ENCODE measurements around the gene CGREF1. TPM values are rescaled to one million over a fixed set of nuclear protein-coding genes. Genes with fewer than 3 reads are reported as not detected.

The CGREF1 gene
- total RNA-seq, 4 donors from 2014 or later = 0.50 to 1.4 (median 0.92) TPM; not detected in 1

GRCh38 chr2:27074738-27075565 lies 44.0 kb downstream of the CGREF1 start:
- Histone ChIP-seq H3K27me3 (no peaks in the 10 kb centered on the region), H3K4me1 (peaks cover 57 to 89% (median 88%) of the 10 kb centered on the region in 4 donors), H3K4me3 (no peak overlapping the region), H3K36me3 (peaks cover 0 to 6% (median under 1%) of the 10 kb centered on the region in 4 donors), H3K27ac (replicated peaks in 1 of 4) (peak overlapping the region; percentile 98 to 99 (median 98)), H3K9me3 (no peaks in the 10 kb centered on the region)
- TF ChIP-seq POLR2A (IDR thresholded peaks at IDR 0.05; ENCODE audit: low read depth) = no peak
- TF ChIP-seq POLR2AphosphoS5 (IDR thresholded peaks at IDR 0.05) = no peak
- no peak for TF ChIP-seq EP300 (IDR thresholded peaks at IDR 0.05)
- TF ChIP-seq CTCF (IDR thresholded peaks at IDR 0.05) = no peak
- WGBS = 42% methylated on average over 4 of the region's 4 CpGs
- no peak for DNase-seq (ENCODE audit: extremely low spot score)
- intact Hi-C loops (cut with DNase I) = no loop called here

DNA sequence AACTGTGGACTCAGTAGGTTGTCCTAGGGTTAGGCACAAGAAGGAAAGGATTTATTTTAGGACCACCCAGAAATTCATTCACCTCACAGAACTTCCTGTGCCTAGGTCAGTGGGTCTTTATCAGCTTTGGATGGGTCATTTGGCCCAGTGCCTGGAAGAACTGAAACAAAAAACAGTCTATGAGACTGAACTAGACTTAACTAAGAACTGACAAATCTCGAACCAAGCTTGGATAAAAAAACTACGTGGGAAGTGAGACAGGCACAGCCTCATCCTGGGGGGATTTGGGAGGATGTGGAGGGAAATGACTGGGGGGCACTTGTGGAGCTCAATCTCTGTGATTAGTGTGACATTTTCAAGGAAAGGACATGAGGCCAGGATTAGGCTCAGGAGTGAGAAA lies 45.1 kb downstream of the CGREF1 start:
- DNase-seq (ENCODE audit: extremely low spot score) = no peak
- WGBS = 11% methylated on average over 2 of the region's 2 CpGs
- Histone ChIP-seq H3K4me3 (no peak overlapping the region), H3K27ac (replicated peaks in 1 of 4) (peak overlapping the region; percentile 98 to 99 (median 98)), H3K4me1 (peaks cover 68 to 89% (median 88%) of the 10 kb centered on the region in 4 donors), H3K9me3 (no peaks in the 10 kb centered on the region), H3K27me3 (no peaks in the 10 kb centered on the region), H3K36me3 (peaks cover 0 to 18% (median 11%) of the 10 kb centered on the region in 4 donors)
- TF ChIP-seq CTCF (IDR thresholded peaks at IDR 0.05) (no peak), EP300 (IDR thresholded peaks at IDR 0.05) (no peak), POLR2AphosphoS5 (IDR thresholded peaks at IDR 0.05) (no peak), POLR2A (IDR thresholded peaks at IDR 0.05; ENCODE audit: low read depth) (no peak)
- intact Hi-C loops (cut with DNase I) = no loop called here

GRCh38 chr2:27072920-27073319 lies 46.0 kb downstream of the CGREF1 start:
- no peak for DNase-seq (ENCODE audit: extremely low spot score)
- H3K4me1 ChIP-seq = peaks cover 71 to 92% (median 91%) of the 10 kb centered on the region in 4 donors

DNA sequence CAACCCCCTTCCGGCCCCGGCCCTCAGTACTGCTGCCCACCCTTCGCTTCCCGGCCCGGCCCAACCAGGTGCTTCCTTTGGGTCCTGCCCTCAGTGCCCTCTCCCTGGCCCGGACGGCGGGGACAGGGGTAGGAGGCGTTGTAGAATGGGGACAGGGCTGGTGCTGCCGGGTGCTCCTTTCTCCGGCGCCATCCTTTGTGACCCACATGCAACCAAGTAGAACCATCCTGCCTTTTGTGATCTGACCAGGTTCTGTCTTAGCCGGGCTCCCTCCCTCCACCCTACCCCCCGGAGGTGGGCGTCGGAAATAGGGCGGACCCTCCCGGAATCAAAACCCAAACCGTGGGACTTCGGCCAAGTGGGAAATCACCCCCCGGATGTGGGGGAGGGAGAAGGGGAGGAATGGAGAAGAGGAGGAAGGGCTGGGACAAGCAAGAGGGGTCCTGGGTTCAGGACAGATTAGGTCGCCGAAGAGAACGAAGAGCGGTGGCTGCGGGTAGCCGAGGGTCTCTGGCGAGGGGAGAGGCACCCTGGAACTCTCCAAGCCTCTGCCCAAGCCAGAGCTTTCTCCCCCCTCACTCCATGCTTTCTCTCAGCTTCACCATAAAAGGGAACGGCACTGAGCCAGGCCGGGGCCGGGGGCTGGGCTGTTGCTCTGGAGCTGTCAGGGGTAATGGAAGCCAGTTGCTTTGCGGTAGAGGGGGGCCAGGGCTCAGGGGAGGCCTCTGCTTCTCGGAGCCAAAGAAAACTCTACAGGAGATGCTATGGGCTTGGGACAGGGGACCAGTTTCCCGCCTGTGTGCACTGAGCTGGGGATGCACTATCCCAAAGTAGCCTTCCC lies 46.7 kb downstream of the CGREF1 start:
- H3K36me3 ChIP-seq = peaks cover 5 to 34% (median 23%) of the 10 kb centered on the region in 4 donors
- H3K9me3 ChIP-seq = no peaks in the 10 kb centered on the region
- H3K4me3 ChIP-seq = peak overlapping the region; percentile 75 to 98 (median 90)
- DNase-seq (ENCODE audit: extremely low spot score) = peak; percentile 97
- no peaks in the 10 kb centered on the region for H3K27me3 ChIP-seq
- TF ChIP-seq POLR2A (IDR thresholded peaks at IDR 0.05; ENCODE audit: low read depth) (no peak), CTCF (IDR thresholded peaks at IDR 0.05) (no peak), EP300 (IDR thresholded peaks at IDR 0.05) (no peak), POLR2AphosphoS5 (IDR thresholded peaks at IDR 0.05) (peak; percentile 83 to 84)
- WGBS = under 1% methylated on average over 27 of the region's 34 CpGs
- peak overlapping the region; percentile 98 to 99 (median 98) for H3K27ac ChIP-seq (replicated peaks in 1 of 4)
- intact Hi-C loops (cut with DNase I) = loop anchor here (2.0 kb wide), 1 partner anchor 21 kb away; the partner anchor contains the start of gene AGBL5
- H3K4me1 ChIP-seq = peaks cover 64 to 91% (median 87%) of the 10 kb centered on the region in 4 donors

More at GRCh38 chr2:27072920-27073319, 46.0 kb downstream of the CGREF1 start:
- no peaks in the 10 kb centered on the region for H3K27me3 ChIP-seq
- H3K36me3 ChIP-seq = peaks cover 5 to 27% (median 20%) of the 10 kb centered on the region in 4 donors
- TF ChIP-seq EP300 (IDR thresholded peaks at IDR 0.05) (no peak), CTCF (IDR thresholded peaks at IDR 0.05) (no peak), POLR2AphosphoS5 (IDR thresholded peaks at IDR 0.05) (no peak), POLR2A (IDR thresholded peaks at IDR 0.05; ENCODE audit: low read depth) (no peak)
- intact Hi-C loops (cut with DNase I) = no loop called here
- no peaks in the 10 kb centered on the region for H3K9me3 ChIP-seq
- H3K27ac ChIP-seq (replicated peaks in 1 of 4) = peak overlapping the region; percentile 98 to 99 (median 98)
- peak overlapping the region in 2 of 4 donors; percentile 75 to 98 for H3K4me3 ChIP-seq
- WGBS = 40% methylated on average over 5 of the region's 5 CpGs
